ENCODE data around the gene ARPIN.
"Not testable (repeated sequence)": the region's sequence is repeated elsewhere in the genome, so short reads cannot be mapped to it uniquely, and the experiment has no call there.

Gene ARPIN

GRCh38 chr15:89877083-89877425 lies 35.7 kb downstream of the ARPIN start:
- no peak for DNase-seq (ENCODE audit: low spot score)

- DNase-seq (ENCODE audit: low spot score): no peak
Observed at GRCh38 chr15:89876396-89877082, 36.2 kb downstream of the ARPIN start.

GRCh38 chr15:89875741-89876140 lies 37.0 kb downstream of the ARPIN start:
- no peak for DNase-seq (ENCODE audit: low spot score)

- peak; percentile 80 for DNase-seq (ENCODE audit: low spot score)
Observed at GRCh38 chr15:89874926-89875564, 37.7 kb downstream of the ARPIN start.

- no peak for DNase-seq (ENCODE audit: low spot score)
Observed at GRCh38 chr15:89870688-89871288, 42.0 kb downstream of the ARPIN start.

- no peak for DNase-seq (ENCODE audit: low spot score)
Observed at GRCh38 chr15:89870006-89870405, 42.7 kb downstream of the ARPIN start.

GRCh38 chr15:89869490-89869889 lies 43.3 kb downstream of the ARPIN start:
- not testable (repeated sequence) for DNase-seq (ENCODE audit: low spot score)

GRCh38 chr15:89864958-89865739 lies 47.6 kb downstream of the ARPIN start:
- no peak for DNase-seq (ENCODE audit: low spot score)

GRCh38 chr15:89863918-89864317 lies 48.8 kb downstream of the ARPIN start:
- no peak for DNase-seq (ENCODE audit: low spot score)

GRCh38 chr15:89860891-89861290 lies 51.9 kb downstream of the ARPIN start:
- DNase-seq (ENCODE audit: low spot score): no peak

GRCh38 chr15:89860431-89860830 lies 52.3 kb downstream of the ARPIN start:
- DNase-seq (ENCODE audit: low spot score): no peak

- DNase-seq (ENCODE audit: low spot score): no peak
Observed at GRCh38 chr15:89858661-89859458, 53.9 kb downstream of the ARPIN start.

- no peak for DNase-seq (ENCODE audit: low spot score)
Observed at GRCh38 chr15:89857673-89858072, 55.1 kb downstream of the ARPIN start.

GRCh38 chr15:89855948-89856347 lies 56.8 kb downstream of the ARPIN start:
- DNase-seq (ENCODE audit: low spot score): no peak

GRCh38 chr15:89854863-89855262 lies 57.9 kb downstream of the ARPIN start:
- not testable (repeated sequence) for DNase-seq (ENCODE audit: low spot score)

GRCh38 chr15:89852342-89852995 lies 60.3 kb downstream of the ARPIN start:
- DNase-seq (ENCODE audit: low spot score): no peak

GRCh38 chr15:89851673-89852341 lies 60.9 kb downstream of the ARPIN start:
- DNase-seq (ENCODE audit: low spot score): no peak

GRCh38 chr15:89848970-89849292 lies 63.8 kb downstream of the ARPIN start:
- DNase-seq (ENCODE audit: low spot score): no peak

- DNase-seq (ENCODE audit: low spot score): no peak
Observed at GRCh38 chr15:89847101-89847500, 65.7 kb downstream of the ARPIN start.

GRCh38 chr15:89845305-89845893 lies 67.4 kb downstream of the ARPIN start:
- no peak for DNase-seq (ENCODE audit: low spot score)

Measured in cerebellar cortex (tissue), 1 donor.